ENCODE measurements around the gene TTC9C.
"Not testable (repeated sequence)": the region's sequence is repeated elsewhere in the genome, so short reads cannot be mapped to it uniquely, and the experiment has no call there.

TTC9C gene

GRCh38 chr11:62728171-62728988 lies at the start of gene TTC9C:
Gene TTC9C, plus strand, starts transcription at chr11:62728486. Its CDS starts 363 bp downstream, at chr11:62728849.
- peak; percentile 87 for DNase-seq

GRCh38 chr11:62678770-62679696 lies 49.3 kb upstream of the TTC9C start, which contains the start of gene UBXN1:
Gene UBXN1, minus strand, starts transcription at chr11:62679073. Its CDS starts 150 bp downstream, at chr11:62678923.
- peak; percentile 93 for DNase-seq

- peak; percentile 60 for DNase-seq
Measured at GRCh38 chr11:62680825-62681240, 47.5 kb upstream of the TTC9C start.

GRCh38 chr11:62682518-62682917 lies 45.8 kb upstream of the TTC9C start:
- DNase-seq: no peak

- DNase-seq: no peak
Measured at GRCh38 chr11:62687508-62688396, 40.5 kb upstream of the TTC9C start.

- DNase-seq: no peak
Measured at GRCh38 chr11:62688491-62688890, 39.8 kb upstream of the TTC9C start.

GRCh38 chr11:62689421-62690183 lies 38.7 kb upstream of the TTC9C start, which contains the start of gene LRRN4CL:
Gene LRRN4CL, minus strand, starts transcription at chr11:62689530. Its CDS starts 1,022 bp downstream, at chr11:62688508.
- DNase-seq: no peak

GRCh38 chr11:62693624-62694023 lies 34.7 kb upstream of the TTC9C start:
- not testable (repeated sequence) for DNase-seq

- peak; percentile 81 for DNase-seq
Measured at GRCh38 chr11:62694455-62695167, 33.7 kb upstream of the TTC9C start.

GRCh38 chr11:62702246-62702645 lies 26.0 kb upstream of the TTC9C start:
- DNase-seq: no peak

- DNase-seq: not testable (repeated sequence)
Measured at GRCh38 chr11:62703921-62704320, 24.4 kb upstream of the TTC9C start.

GRCh38 chr11:62705413-62705812 lies 22.9 kb upstream of the TTC9C start:
- no peak for DNase-seq

GRCh38 chr11:62705880-62706849 lies 22.1 kb upstream of the TTC9C start:
- DNase-seq: peak; percentile 95

GRCh38 chr11:62706850-62707247 lies 21.4 kb upstream of the TTC9C start:
- DNase-seq: no peak

GRCh38 chr11:62707277-62707861 lies 20.9 kb upstream of the TTC9C start, which contains the start of the genes BSCL2 and GNG3:
Gene BSCL2, minus strand, starts transcription at chr11:62707424. Its CDS starts 229 bp downstream, at chr11:62707195.
Gene GNG3, plus strand, starts transcription at chr11:62707676. Its CDS starts 620 bp downstream, at chr11:62708296.
- DNase-seq: no peak

- DNase-seq: no peak
Measured at GRCh38 chr11:62708392-62708791, 19.9 kb upstream of the TTC9C start.

- DNase-seq: peak; percentile 63
Measured at GRCh38 chr11:62708793-62709192, 19.5 kb upstream of the TTC9C start.

- DNase-seq: peak; percentile 98
Measured at GRCh38 chr11:62709247-62710000, 18.9 kb upstream of the TTC9C start.
